DND-41 (cell line): ENCODE results near the gene OR1J1.

Source experiments
- EZH2 ChIP-seq: IDR thresholded peaks from 3 replicates; pipeline ENCODE4 v1.6.1; 2012; ENCODE audit warnings: borderline replicate concordance, low read depth, mild to moderate bottlenecking, moderate library complexity, low read length, inconsistent platforms; ENCODE audit not compliant: severe bottlenecking
- TF ChIP-seq, protein P1 (sequence below): IDR thresholded peaks from 2 replicates; pipeline ENCODE4 v1.5.1; 2012; ENCODE audit warnings: borderline replicate concordance, low read length, moderate library complexity, mild to moderate bottlenecking; ENCODE audit not compliant: poor library complexity, severe bottlenecking; ENCODE audit errors: extremely low read depth

DNA sequence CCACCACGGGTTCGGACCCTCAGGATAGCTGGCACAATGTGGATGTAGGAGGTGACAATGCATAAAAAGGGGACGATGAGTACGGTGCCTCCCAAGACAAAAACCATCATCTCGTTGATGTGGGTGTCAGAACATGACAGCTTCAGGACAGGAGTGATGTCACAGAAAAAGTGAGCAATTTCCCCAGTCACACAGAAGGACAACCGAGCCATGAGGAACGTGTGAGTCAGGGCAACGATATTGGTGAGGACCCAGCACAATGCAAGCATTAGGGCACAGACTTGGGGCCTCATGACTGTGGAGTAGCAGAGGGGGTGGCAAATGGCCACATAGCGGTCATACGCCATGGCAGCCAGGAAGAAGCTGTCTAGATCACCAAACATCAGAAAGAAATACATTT lies 48.9 kb upstream of the OR1J1 start:
- no peak for TF ChIP-seq EZH2
- TF ChIP-seq, protein P1, sequence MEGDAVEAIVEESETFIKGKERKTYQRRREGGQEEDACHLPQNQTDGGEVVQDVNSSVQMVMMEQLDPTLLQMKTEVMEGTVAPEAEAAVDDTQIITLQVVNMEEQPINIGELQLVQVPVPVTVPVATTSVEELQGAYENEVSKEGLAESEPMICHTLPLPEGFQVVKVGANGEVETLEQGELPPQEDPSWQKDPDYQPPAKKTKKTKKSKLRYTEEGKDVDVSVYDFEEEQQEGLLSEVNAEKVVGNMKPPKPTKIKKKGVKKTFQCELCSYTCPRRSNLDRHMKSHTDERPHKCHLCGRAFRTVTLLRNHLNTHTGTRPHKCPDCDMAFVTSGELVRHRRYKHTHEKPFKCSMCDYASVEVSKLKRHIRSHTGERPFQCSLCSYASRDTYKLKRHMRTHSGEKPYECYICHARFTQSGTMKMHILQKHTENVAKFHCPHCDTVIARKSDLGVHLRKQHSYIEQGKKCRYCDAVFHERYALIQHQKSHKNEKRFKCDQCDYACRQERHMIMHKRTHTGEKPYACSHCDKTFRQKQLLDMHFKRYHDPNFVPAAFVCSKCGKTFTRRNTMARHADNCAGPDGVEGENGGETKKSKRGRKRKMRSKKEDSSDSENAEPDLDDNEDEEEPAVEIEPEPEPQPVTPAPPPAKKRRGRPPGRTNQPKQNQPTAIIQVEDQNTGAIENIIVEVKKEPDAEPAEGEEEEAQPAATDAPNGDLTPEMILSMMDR: no peak
